Stimulated activated CD4-positive, alpha-beta T cell treated with anti-CD3 and anti-CD28 coated beads, TNF-alpha, amount 100 ng/mL, for 24 hours (primary cell): ENCODE results near the gene ANKRD36C.
A peak's percentile ranks its signal among the peaks of the same experiment; 100 is the strongest.
"Not testable (repeated sequence)": the region's sequence is repeated elsewhere in the genome, so short reads cannot be mapped to it uniquely, and the experiment has no call there.

Experiments
- DNase-seq, 3 experiments: peaks; one replicate each; pipeline ENCODE4 v3.0.0-alpha.2; 2020; ENCODE audit warnings: low read depth in 3 of 3

ANKRD36C gene

DNA sequence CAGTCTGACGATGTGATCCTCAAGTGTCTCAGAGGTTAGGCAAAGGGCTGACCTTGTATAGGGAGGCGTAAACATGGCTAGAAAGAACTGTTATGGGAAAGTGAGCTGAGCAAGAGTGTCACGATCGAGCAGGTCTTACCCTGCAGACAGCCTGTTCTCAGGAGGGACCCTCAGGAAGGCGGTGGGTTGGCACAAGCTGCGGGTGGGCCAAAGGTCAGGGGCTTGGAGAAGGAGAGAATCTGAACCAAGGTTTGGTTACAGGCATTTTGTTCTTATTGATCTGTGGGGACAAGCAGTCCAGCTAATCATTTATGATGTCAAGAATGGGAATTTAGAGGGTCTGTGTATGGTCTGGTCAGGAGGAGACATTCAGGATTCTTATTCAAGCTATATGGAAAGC lies 16.4 kb upstream of the ANKRD36C start:
- DNase-seq = not testable (repeated sequence)

DNA sequence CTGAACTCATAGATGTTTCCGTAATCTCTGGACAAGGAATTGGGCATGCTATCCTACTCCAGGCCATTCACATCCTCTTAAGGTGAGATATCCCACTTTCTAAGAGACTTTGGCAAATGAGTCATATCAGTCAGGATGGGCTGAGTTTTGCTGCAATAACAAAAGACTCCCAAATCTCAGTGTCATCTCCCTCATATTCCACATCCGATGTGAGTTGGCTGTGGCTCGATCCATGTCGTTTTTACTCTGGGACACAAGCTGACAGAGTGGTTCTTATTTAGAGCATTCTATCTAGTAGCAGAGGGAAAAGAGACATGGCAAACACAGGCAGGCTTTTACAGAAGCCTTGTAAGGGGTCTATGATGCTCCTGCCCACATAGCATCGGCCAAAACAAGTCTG lies 14.6 kb upstream of the ANKRD36C start:
- not testable (repeated sequence) for DNase-seq

DNA sequence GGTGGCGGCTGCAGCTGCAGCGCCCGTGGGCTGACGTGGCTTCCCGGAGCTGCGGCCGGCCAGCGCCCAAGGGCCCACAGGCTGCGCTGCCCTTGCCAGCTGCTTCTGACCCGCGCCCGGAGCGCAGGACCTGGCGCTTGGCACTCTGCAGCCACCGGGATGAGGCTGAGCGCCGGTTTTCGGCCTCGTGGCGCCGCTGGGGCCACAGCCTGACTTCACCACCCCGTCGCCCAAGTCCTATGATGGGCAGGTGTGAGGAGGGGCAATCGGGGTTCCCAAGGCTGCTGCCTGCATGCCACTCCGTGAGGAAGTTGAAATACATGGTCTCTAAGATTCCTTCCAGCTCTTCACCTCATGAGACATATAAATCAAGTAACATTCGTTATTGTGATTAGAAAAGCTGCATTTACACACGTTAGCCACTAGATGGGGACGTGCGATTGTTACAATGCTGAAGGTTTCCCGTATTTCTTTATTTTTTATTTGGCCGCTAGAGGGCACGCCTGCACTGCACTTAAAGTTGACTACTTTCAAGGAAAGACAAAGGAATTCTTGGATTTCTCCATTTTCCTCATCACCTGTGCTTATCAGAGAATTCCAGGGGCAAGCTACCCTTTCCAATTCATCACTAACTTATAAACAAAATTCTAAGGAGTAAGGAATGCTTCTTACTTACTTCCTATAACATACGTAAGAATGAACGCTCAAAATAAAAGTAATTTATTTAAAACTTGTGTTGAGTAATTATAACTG lies 1.1 kb upstream of the ANKRD36C start:
- DNase-seq = peak in 2 of 3 experiments; percentile 17 to 34

DNA sequence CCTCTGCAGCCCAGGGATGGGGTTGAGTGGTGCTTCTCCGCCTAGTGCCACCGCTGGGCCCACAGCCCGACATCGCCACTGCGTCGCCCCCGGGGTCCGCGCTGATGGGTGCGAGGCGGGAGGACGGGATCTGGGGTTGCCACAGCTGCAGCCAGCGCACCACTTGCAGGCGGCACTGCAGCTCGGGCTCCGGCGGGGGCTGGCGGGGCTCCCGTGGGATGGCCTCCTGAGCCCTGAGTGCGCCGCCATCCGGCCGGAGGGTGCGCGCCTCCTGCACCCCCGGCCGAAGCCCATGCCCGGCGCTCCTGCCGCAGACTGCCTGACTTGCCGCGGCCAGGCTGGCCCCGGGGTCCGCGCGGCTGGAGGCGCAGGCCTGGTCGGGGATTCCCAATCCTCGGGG lies 478 bp upstream of the ANKRD36C start:
- DNase-seq = peak in 2 of 3 experiments; percentile 11 to 37

DNA sequence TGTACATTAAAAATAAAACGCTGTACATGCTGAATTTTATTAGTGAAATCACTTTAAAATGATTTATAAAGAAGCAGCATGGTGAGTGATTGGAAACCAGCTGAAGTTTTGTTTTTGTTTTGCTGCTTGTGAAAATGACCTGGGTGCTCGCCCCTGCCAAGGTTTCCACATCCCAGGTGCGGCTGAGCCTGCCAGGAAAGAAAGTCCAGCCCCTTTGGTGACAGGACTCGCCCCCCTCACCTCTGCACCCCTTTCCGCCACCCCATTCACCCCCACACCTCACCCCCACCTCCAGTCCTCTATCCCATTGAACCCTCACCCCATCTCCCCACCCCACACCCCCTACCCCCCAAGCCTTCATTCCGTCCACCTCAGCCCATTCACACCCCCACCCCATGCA lies 740 bp downstream of the ANKRD36C start:
- not testable (repeated sequence) for DNase-seq

DNA sequence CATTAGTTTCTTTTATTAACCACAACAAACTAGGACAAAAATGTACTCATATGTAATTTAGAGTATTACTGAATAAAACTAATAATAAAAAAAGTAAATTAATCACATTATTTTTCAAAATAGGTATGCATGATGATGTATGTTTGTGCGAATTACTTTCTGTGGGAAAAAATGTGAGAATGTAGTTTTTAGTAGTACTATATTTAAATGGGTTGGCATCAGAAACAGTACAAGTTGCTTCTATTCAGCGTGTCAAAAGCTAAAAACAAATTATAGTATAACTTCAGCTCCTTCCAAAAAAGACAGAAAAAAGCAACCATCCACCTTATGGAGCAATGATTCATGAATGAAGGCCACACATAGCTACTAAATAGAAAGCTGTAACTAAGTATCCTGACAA lies 40.0 kb downstream of the ANKRD36C start:
- DNase-seq = not testable (repeated sequence)

DNA sequence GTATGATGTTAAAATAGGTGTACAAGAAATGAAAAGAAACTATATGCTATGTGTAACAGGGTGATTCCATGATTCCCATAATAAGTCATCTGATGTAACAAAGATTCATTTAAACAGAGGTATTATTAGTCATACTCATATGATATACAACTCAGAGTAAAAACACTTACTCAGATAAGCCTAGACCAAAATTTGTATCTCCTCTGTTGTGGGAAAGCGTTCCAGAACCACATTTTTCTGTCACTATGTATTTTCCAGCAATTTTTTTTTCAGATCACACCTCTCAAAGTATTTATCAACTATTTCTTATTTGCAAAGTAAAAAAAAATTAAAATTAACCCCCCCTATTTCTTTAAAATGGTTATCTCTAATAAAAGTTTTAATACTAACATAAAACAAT lies 43.6 kb downstream of the ANKRD36C start:
- not testable (repeated sequence) for DNase-seq

DNA sequence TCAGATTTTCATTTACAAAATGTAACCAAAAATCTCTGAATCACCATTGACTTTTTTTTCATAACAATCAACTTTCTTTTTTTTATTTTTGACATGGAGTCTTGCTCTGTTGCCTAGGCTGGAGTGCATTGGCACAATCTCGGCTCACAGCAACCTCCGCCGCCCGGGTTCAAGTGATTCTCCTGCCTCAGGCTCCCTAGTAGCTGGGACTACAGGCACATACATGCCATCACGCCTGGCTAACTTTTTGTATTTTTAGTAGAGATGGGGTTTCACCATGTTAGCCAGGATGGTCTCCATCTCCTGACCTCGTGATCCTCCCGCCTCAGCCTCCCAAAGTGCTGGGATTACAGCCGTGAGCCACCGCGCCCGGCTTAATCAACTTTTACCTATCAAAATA lies 51.7 kb downstream of the ANKRD36C start:
- not testable (repeated sequence) for DNase-seq

DNA sequence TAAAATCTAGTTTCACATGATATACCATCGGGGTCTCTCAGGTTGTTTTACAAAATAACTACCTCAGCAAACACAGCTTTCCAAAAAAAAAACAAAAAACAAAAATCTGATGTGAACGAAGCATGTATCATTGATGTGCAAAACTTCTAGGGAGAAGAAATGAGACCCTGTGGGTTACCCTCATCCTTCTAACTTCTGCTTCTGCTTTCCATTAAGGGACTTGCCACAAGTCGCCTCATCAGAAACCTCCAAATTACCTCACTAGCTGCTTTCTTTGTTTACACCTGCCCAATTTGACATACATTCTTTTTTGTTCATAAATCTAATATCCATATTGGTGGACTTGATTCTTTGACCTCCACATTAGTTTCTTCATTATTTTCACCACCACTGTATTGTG lies 60.9 kb downstream of the ANKRD36C start:
- DNase-seq = not testable (repeated sequence)

DNA sequence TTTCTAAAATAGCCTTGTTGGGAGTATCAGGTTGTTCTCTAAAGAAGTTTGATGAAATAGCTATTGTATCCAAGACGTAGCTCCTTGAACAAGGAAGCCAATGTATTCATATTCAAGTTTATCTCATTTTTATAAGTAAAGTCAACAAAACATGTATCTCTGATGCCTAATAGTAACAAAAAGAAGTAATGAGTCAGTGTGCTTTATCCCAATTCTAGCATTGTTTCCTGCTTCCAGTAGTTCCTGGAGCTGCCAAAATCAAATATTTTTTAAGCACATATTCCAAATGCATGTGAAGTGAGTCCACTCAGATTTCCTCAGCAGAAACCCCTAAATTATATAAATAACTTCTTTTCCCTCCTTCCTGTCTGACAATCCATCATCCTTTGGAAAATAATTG lies 74.6 kb downstream of the ANKRD36C start:
- DNase-seq = not testable (repeated sequence)

DNA sequence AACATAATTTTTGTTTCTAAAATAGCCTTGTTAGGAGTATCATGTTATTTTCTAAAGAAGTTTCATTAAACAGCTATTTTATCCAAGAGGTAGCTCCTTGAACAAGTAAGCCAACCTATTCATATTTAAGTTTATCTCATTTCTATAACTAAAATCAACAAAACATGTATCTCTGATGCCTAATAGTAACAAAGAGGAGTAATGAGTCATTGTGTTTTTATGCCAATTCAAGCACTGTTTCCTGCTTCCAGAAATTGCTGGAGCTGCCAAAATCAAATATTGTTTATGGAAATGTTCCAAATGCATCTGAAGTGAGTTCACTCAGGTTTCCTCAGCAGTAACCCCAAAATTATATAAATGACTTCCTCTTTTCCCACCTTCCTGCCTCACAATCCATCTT lies 76.5 kb downstream of the ANKRD36C start:
- not testable (repeated sequence) for DNase-seq

DNA sequence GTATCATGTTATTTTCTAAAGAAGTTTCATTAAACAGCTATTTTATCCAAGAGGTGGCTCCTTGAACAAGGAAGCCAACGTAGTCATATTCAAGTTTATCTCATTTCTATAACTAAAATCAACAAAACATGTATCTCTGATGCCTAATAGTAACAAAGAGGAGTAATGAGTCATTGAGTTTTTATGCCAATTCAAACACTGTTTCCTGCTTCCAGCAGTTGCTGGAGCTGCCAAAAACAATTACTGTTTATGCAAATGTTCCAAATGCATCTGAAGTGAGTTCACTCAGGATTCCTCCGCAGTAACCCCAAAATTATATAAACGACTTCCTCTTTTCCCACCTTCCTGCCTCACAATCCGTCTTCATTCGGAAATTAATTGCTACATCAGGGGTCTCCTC lies 80.2 kb downstream of the ANKRD36C start:
- DNase-seq = not testable (repeated sequence)

DNA sequence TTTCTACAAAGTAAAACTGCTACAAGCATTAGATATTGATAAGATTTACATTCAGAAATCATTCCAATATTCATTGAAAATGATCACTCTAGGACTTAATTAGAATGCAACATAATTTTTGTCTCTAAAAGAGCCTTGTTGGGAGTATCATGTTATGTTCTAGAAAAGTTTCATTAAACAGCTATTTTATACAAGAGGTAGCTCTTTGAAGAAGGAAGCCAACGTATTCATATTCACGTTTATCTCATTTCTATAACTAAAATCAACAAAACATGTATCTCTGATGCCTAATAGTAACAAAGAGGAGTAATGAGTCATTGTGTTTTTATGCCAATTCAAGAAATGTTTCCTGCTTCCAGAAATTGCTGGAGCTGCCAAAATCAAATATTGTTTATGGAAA lies 97.2 kb downstream of the ANKRD36C start:
- DNase-seq = not testable (repeated sequence)

DNA sequence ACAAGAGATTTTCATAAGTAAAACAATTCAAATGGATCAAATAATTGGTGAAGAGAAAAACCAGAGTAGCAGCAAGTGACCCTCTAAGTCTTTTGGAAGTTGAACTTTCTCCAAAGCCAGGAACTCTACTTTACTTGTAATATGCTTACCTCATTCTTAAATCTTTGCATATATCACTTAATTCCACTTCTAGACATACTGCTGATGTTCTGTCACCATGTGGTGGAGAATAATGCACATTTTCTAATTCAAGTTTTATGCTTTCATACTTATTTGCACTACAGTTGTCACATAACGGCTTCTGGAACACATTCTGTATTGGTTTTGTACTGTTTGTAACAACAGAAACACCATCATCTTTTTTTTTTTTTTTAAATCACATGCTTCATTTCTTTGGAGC lies 123.7 kb downstream of the ANKRD36C start:
- DNase-seq = not testable (repeated sequence)

DNA sequence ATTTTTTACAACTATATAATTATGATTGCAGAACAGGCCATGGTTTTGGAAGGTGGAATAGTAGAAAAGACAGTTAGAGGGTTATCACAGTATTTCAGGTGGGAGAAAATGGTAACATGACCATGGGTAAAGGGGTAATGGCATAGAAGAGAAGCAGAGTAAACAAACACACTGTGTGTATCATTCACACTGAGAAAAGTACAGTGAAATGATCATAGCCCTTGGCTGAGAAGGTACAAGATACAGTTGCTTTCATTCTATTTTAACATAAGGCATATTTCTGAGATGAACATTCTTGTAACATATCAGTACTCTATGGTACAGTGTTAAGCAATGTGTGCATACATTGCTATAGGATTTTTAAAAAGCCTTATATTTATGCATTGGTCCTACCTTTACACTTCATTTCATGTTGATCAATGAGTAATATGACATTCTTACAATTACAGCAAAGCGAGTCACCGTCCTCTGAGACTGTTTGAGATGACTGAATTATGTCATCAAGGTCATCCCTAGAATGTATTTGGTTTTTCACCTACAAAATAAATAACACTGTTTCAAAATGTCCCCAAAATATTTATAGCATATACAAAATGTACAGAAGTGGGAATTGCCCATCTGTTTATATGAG lies 124.5 kb downstream of the ANKRD36C start:
- DNase-seq = not testable (repeated sequence)

DNA sequence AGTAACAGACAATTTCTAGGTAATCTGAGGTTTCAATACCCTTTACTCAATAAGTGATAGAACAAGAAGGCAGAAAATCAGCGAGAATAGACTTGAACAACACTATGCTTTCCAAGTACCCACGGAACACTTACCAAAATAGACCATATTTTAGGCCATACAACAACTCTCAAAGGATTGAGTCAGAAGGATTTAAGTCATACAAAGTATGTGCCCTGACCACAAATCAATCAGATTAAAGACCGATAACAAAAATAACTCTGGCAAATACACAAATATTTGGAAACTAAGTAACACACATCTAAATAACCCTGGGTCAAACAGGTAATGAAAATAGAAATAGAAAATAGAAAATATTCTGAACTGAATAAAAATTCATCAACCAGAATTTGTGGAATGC lies 129.5 kb downstream of the ANKRD36C start:
- not testable (repeated sequence) for DNase-seq

DNA sequence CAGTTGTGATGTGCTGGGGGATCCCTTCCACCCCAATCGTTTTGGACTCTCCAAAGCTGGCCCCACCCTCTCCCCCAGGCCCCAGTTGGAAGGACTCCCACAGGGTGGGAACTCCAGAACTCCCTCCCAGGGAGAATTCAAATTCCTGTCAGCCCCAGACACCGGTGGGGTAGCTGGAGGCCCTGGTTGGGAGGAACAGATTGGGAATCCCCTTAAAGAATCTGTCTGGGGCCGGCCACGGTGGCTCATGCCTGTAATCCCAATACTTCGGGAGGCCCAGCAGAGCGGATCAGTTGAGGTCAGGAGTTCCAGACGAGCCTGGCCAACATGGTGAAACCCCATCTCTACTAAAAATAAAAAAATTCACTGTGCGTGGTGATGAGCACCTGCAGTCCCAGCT lies 155.5 kb downstream of the ANKRD36C start:
- DNase-seq = no peak

DNA sequence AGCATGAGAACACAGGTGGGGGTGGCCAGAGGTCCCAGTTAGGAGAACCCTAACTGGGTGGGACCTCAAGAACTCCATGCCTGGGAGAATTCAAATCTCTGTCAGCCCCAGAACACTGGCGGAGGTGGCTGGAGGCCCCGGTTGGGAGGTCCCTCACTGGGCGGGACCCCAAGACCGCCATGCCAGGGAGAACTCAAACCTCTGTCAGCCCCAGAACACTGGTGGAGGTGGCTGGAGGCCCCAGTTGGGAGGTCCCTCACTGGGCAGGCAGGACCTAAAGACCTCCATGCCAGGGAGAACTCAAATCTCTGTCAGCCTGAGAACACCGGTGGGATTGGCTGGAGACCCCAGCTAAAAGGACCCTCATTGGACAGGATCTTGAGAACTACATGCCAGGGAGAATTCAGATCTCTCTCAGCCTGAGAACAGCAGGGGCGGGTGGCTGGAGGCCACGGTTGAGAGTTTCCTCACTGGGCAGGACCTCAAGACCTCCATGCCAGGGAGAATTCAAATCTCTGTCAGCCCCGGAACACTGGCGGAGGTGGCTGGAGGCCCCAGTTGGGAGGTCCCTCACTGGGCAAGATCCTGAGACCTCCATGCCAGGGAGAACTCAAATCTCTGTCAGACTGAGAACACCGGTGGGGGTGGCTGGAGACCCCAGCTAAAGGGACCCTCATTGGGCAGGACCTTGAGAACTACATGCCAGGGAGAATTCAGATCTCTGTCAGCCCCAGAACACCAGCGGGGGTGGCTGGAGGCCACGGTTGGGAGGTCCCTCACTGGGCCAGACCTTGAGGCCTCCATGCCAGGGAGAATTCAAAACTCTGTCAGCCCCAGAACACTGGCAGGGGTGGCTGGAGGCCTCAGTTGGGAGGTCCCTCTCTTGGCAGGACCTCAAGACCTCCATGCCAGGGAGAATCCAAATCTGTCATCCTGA lies 157.3 kb downstream of the ANKRD36C start:
- DNase-seq = not testable (repeated sequence)

DNA sequence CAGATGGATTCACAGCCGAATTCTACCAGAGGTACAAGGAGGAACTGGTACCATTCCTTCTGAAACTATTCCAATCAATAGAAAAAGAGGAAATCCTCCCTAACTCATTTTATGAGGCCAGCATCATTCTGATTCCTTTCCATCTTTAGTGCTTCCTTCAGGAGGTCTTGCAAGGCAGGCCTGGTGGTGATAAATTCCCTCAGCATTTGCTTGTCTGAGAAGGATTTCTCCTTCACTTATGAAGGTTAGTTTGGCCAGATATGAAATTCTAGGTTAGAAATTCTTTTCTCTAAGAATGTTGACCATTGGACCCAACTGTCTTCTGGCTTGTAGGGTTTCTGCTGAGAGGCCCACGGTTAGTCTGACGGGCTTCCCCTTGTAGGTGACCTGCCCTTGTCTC lies 167.4 kb downstream of the ANKRD36C start:
- DNase-seq = not testable (repeated sequence)

DNA sequence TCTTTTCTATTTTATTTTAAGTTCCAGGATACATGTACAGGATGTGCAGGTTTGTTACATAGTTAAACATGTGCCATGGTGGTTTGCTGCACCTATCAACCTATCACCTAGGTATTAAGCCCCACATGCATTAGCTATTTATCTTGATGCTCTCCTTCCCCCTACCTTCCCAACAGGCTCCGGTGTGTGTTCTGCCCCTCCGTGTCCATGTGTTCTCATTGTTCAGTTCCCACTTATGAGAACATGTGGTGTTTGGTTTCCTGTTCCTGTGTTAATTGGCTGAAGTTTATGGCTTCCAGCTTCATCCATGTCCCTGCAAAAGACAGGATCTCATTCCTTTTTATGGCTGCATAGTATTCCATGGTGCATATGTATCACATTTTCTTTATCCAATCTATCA lies 174.1 kb downstream of the ANKRD36C start:
- not testable (repeated sequence) for DNase-seq

DNA sequence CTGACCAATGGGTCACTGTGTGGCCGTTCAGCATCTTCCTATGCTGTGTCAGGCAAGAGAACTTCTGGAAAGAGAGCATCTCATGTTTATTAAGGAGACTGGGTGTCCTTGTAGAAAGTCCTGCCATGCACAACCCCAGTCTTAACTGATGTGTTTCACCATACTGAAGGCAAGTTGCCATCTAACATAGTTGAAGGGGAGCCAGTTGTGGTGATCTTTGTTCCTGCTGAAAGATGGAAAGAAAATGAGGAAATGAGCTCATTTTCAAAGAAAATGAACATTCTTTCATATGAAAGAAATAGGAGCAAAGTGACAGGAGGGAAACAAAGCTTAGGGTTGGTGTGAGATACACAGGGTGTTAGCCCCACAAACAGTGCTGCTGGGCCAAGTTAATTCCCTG lies 178.3 kb downstream of the ANKRD36C start:
- not testable (repeated sequence) for DNase-seq

DNA sequence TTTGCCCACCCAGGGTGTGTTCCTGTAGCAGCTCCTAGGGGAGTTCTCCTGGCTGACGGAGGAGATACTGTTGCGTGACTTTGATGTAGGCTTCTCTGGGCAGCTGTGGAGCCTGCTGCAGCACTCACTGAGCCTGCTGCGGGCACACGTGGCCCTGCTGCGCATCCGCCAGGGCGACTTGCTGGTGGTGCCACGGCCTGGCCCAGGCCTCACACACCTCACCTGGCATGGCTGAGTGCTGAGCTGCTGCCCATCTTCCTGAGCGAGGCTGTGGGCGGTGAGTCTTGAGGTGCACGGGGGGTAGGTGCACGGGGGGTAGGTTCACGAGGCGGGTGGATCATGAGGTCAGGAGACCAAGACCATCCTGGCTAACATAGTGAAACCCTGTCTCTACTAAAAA lies 191.7 kb downstream of the ANKRD36C start:
- DNase-seq = no peak
